PC-3 (cell line): ENCODE results near the gene ANKHD1. TPM values are rescaled to one million over a fixed set of nuclear protein-coding genes. Genes with fewer than 3 reads are reported as not detected.

Experiments used
- ATAC-seq: fragments of 200-7000 bp; cut with Tn5 transposase; 2 replicates; pipeline ENCODE4 v1.9.1; 2020; ENCODE audit warnings: mild to moderate bottlenecking, moderate library complexity
- BruUV-seq: library from RNA; stranded (reverse); fragments of 400-500 nt; replicated peaks from 2 replicates; lab custom pipeline; 2021; lab: Mats Ljungman, UMichigan
- CTCF ChIA-PET: fragments of 300-600 bp; sonication (Branson Sonifier 250); formaldehyde crosslinking; loops from one replicate; lab custom pipeline; 2022; ENCODE audit warnings: antibody characterized with exemption; lab: Charles Lee
- POLR2A ChIA-PET: fragments of 300-600 bp; sonication (Branson Sonifier 250); formaldehyde crosslinking; loops from one replicate; lab custom pipeline; 2022; ENCODE audit warnings: antibody characterized with exemption; ENCODE audit not compliant: unreplicated experiment; lab: Charles Lee
- DNase-seq: peaks from one replicate; pipeline ENCODE4 v3.0.0-alpha.2; 2015
- H2AFZ ChIP-seq: fragments of 300-600 bp; sonication (generic); 2 replicates; pipeline ENCODE4 v1.6.0; 2016; ENCODE audit warnings: antibody characterized with exemption, low read length
- H3F3A ChIP-seq: fragments of 300-600 bp; sonication (generic); one replicate; pipeline ENCODE4 v1.6.0; 2017; ENCODE audit warnings: antibody characterized with exemption, low read length, control low read depth, mild to moderate bottlenecking; ENCODE audit not compliant: unreplicated experiment
- H3K27ac ChIP-seq: fragments of 300-600 bp; sonication (generic); 2 replicates; pipeline ENCODE4 v1.5.1; 2016; ENCODE audit warnings: mild to moderate bottlenecking, low read length
- H3K27me3 ChIP-seq: fragments of 300-600 bp; sonication (generic); 2 replicates; pipeline ENCODE4 v1.6.1; 2016; ENCODE audit warnings: low read length, mixed read lengths
- H3K36me3 ChIP-seq: fragments of 300-600 bp; sonication (generic); 2 replicates; pipeline ENCODE4 v1.6.1; 2016; ENCODE audit warnings: low read depth, mixed run types, low read length, mixed read lengths
- H3K4me1 ChIP-seq: fragments of 300-600 bp; sonication (generic); 2 replicates; pipeline ENCODE4 v1.5.1; 2016; ENCODE audit warnings: low read length; ENCODE audit not compliant: insufficient read depth
- H3K4me2 ChIP-seq: fragments of 300-600 bp; sonication (generic); 2 replicates; pipeline ENCODE4 v1.6.0; 2016; ENCODE audit warnings: low read length
- H3K4me3 ChIP-seq: fragments of 300-600 bp; sonication (generic); 2 replicates; pipeline ENCODE4 v1.5.1; 2016; ENCODE audit warnings: mild to moderate bottlenecking, low read length, mixed read lengths
- H3K79me2 ChIP-seq: fragments of 300-600 bp; sonication (generic); 2 replicates; pipeline ENCODE4 v1.6.1; 2017; ENCODE audit warnings: low read length, mixed read lengths
- H3K9ac ChIP-seq: fragments of 300-600 bp; sonication (generic); 2 replicates; pipeline ENCODE4 v1.6.0; 2016; ENCODE audit warnings: mild to moderate bottlenecking, low read length
- H3K9me2 ChIP-seq: fragments of 300-600 bp; sonication (generic); replicated peaks from 2 replicates; pipeline ENCODE4 v1.6.1; 2016; ENCODE audit warnings: mixed run types, low read length, mixed read lengths
- H3K9me3 ChIP-seq: fragments of 300-600 bp; sonication (generic); 2 replicates; pipeline ENCODE4 v1.6.1; 2016; ENCODE audit warnings: low read length, mixed read lengths
- H4K20me1 ChIP-seq: fragments of 300-600 bp; sonication (generic); 2 replicates; pipeline ENCODE4 v1.6.1; 2016; ENCODE audit warnings: low read length, mixed read lengths
- EZH2 ChIP-seq: fragments of 300-600 bp; sonication (generic); IDR thresholded peaks from one replicate; pipeline ENCODE4 v1.6.1; 2017; ENCODE audit warnings: antibody characterized with exemption, mild to moderate bottlenecking, low read length; ENCODE audit not compliant: unreplicated experiment
- EZH2phosphoT487 ChIP-seq: fragments of 300-600 bp; sonication (generic); IDR thresholded peaks from 2 replicates; pipeline ENCODE4 v1.6.1; 2018; ENCODE audit warnings: mild to moderate bottlenecking, antibody characterized with exemption, low read length, borderline replicate concordance
- intact Hi-C: fragments of 100-400 bp; cut with micrococcal nuclease; formaldehyde crosslinking; loops from 2 replicates; pipeline ENCODE4 v1.9.0; 2023
- total RNA-seq: library from RNA; depleted of rRNA; stranded (reverse); fragments of >200 nt; gene quantifications from 2 replicates; pipeline ENCODE4 v1.2.3, GENCODE V29; 2014
- TF ChIP-seq, protein P1 (sequence below): fragments of 300-600 bp; sonication (generic); conservative IDR thresholded peaks from 2 replicates; pipeline ENCODE4 v1.5.1; 2017; ENCODE audit warnings: antibody characterized with exemption, low read depth, mild to moderate bottlenecking, low read length

The ANKHD1 gene
- total RNA-seq, 1 experiment from 2014 or later = 64.6 TPM

DNA sequence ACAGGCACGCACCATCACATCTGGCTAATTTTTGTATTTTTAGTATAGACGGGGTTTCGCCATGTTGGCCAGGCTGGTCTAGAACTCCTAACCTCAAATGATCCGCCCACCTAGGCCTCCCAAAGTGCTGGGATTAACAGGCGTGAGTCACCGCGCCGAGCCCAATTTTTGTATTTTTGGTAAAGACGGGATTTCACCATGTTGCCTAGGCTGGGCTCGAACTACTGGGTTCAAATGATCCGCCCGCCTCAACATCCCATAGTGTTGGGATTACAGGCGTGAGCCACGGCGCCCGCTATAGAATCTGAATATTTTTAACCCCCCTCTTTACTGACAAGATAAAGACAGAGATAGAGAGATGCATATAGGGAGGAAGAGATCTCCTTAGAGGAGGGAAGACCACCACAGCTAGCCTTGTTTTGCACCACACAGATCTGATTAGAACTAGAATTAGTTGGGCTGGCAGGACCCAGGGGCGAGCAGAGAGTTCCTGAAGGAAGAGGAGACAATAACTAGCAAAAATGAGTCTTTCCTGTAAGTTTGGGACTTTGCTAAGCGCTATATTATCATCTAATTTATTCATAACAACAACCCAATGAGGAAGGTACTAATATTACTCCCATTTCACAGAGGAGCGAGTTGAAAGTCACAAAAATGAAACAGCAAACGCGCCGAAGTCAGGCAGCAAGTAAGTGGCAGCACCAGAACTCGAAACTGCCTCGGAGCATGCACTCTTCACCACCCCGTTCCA lies 1.5 kb upstream of the ANKHD1 start:
- Histone ChIP-seq H3K27ac (peak overlapping the region; percentile 79), H4K20me1 (peaks cover 17% of the 10 kb centered on the region), H3K79me2 (peaks cover 48% of the 10 kb centered on the region), H3K4me3 (peak overlapping the region; percentile 79), H3K9me3 (no peaks in the 10 kb centered on the region), H3K4me1 (peaks cover 29% of the 10 kb centered on the region), H2AFZ (peak overlapping the region; percentile 91), H3K27me3 (no peaks in the 10 kb centered on the region), H3K9me2 (no peaks in the 10 kb centered on the region), H3K36me3 (no peaks in the 10 kb centered on the region), H3K4me2 (peak overlapping the region; percentile 84), H3K9ac (peak overlapping the region; percentile 85), H3F3A (no peaks in the 10 kb centered on the region)
- no peak for TF ChIP-seq EZH2
- TF ChIP-seq, protein P1, sequence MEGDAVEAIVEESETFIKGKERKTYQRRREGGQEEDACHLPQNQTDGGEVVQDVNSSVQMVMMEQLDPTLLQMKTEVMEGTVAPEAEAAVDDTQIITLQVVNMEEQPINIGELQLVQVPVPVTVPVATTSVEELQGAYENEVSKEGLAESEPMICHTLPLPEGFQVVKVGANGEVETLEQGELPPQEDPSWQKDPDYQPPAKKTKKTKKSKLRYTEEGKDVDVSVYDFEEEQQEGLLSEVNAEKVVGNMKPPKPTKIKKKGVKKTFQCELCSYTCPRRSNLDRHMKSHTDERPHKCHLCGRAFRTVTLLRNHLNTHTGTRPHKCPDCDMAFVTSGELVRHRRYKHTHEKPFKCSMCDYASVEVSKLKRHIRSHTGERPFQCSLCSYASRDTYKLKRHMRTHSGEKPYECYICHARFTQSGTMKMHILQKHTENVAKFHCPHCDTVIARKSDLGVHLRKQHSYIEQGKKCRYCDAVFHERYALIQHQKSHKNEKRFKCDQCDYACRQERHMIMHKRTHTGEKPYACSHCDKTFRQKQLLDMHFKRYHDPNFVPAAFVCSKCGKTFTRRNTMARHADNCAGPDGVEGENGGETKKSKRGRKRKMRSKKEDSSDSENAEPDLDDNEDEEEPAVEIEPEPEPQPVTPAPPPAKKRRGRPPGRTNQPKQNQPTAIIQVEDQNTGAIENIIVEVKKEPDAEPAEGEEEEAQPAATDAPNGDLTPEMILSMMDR = no peak
- TF ChIP-seq EZH2phosphoT487 = no peak
- ATAC-seq = no peak
- ChIA-PET CTCF (no interaction called here), POLR2A (no interaction called here)
- intact Hi-C loops = loop anchor here (2.0 to 5.0 kb wide), 2 partner anchors 293 to 319 kb away; no protein-coding TSS in a partner anchor
- TSS peak; percentile 57 for BruUV-seq
- DNase-seq = no peak

DNA sequence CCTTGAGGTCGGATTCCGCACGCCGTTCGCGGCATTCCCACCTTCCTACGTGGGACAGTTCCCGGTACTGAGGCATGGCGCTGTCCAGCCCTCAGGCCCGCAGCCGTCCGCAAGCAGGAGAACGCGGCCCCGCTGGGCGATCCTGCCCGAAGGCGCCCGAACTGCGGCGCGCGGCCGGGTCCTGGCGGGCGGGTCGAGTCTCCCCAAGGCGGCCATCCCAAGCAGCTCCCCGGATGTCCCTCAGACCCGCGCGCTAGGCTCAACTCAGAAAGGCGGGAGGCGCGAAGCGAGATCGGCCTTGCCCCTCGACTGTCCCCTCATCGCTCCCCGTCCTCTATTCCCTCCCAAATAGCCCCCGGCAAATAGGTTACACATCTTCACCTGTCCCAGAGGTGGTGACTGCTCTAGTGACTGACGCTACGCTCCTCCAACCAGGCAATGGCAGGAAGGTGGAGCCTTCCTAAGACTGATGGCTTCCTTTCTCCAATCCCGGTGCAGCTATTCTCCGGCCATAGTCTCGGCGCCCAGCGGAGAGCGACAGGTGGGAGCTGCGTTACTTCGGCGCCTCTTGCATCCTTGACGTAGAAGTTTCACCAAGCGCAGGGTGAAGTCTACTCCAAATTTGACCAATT lies 787 bp upstream of the ANKHD1 start:
- no peaks in the 10 kb centered on the region for H3F3A ChIP-seq
- no peak for TF ChIP-seq EZH2
- no peak for TF ChIP-seq EZH2phosphoT487
- TF ChIP-seq, protein P1 = no peak
- peak; percentile 73 for ATAC-seq
- peaks cover 20% of the 10 kb centered on the region for H4K20me1 ChIP-seq
- H3K9me3 ChIP-seq = no peaks in the 10 kb centered on the region
- intact Hi-C loops = loop anchor here (1.0 to 5.0 kb wide), 3 partner anchors 28 to 318 kb away; no protein-coding TSS in a partner anchor
- H2AFZ ChIP-seq = peak overlapping the region; percentile 91
- no peaks in the 10 kb centered on the region for H3K9me2 ChIP-seq
- H3K4me1 ChIP-seq = peaks cover 30% of the 10 kb centered on the region
- H3K4me2 ChIP-seq = peak overlapping the region; percentile 84
- POLR2A ChIA-PET = no interaction called here
- no TSS peak for BruUV-seq
- no peaks in the 10 kb centered on the region for H3K36me3 ChIP-seq
- CTCF ChIA-PET = interaction anchor here (0.5 to 0.9 kb wide), 2 partner anchors 49 to 54 kb away, joined by 3 read pairs; partner anchors contain the start of gene HBEGF
- peak overlapping the region; percentile 79 for H3K27ac ChIP-seq
- H3K27me3 ChIP-seq = no peaks in the 10 kb centered on the region
- H3K9ac ChIP-seq = peak overlapping the region; percentile 85
- H3K4me3 ChIP-seq = peak overlapping the region; percentile 79
- DNase-seq = peak; percentile 97
- peaks cover 55% of the 10 kb centered on the region for H3K79me2 ChIP-seq
